ENCODE measurements around the gene DPY30.
"Not testable (repeated sequence)": the region's sequence is repeated elsewhere in the genome, so short reads cannot be mapped to it uniquely, and the experiment has no call there.

The DPY30 gene

DNA sequence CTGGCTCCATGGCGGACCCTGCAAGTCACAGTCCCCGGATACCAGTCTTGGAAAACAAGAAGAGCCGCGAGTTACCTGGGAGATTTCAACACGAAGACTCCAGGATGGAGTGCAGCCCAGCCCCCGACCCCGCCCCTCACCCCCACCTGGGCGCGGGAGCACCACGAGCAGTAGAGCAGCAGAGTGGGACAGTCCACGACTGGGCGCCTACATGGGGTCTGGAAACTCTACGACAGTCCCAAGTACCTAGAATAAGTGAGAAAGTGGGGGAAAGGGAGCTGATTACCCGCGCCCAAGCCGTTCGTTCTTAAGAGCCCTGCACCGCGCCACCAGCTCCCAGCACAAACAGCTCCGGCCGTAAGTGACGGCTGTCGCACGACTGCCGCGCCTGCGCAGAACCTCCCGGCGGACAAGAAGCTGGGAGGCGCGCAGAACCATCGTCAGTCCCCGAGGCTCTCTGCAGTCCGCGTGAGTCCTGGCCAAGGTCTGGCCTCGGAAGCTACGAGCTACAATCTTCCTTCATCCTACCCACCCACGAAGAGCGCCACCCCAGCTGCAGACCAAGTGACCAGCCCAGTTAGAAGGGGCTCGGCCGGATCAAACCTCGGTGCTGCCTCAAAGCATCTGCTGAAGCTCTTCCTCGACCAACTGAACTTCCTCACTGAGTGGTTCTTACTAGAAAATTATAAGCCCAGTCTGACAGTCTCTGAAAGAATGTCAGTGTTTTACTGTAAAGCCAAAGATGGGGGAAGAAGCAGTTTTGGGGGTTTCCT lies at the start of gene DPY30:
TSS of gene DPY30 (minus strand) at position 359 of the 773 bp plus-strand sequence. CDS start at position 10, 349 bp downstream.
- peak; percentile 84 for DNase-seq

DNA sequence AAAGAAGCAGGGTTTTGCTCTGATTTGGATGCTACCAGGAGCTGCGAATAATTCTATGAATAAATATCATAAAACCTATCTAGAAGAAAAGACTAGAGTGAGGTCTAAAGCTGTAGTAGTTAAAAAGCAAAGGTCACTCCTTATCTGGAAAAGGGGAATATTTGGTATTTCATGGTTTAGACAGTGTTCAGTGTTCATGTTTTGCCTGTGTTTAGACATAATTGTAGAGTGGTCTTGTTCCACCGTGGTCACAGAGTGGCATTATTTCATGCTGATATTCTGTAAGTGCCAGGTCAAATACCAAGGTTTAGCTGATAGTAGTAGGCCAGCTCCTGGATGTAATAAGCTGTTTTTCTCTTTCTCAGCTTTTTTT lies 34.5 kb upstream of the DPY30 start:
- no peak for DNase-seq

DNA sequence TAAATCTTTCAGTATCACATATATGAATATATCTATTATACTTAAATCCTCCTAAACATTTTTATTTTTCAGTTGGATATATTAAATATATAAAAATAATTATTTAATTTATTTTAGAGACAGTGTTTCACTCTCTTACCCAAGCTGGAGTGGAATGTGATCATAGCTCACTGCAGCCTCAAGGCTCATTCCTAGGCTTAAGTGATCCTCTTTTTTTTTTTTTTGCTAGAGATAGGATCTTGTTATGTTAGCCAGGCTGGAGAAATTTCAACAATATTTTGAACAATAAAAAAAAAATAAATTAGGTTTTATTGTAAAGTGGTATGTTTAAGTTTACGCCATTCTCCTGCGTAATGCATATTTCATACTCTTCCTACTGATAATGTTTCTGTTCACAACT lies 27.9 kb upstream of the DPY30 start:
- no peak for DNase-seq

DNA sequence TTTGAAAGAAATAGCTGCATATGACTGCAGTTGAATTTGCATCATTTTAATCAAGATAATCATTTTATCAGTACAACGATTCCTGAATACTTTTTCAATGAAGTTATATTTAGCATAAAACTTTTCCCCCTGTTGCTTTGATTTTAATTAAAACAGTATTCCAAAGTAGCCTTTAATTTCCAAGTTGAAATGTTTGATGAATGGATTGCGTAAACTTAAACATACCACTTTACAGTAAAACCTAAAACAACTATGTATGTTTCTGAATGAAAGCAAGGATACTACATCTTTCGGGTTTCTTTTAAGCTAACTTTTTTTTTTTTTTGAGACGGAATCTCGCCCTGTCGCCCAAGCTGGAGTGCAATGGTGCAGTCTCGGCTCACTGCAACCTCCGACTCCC lies 25.1 kb upstream of the DPY30 start:
- no peak for DNase-seq

DNA sequence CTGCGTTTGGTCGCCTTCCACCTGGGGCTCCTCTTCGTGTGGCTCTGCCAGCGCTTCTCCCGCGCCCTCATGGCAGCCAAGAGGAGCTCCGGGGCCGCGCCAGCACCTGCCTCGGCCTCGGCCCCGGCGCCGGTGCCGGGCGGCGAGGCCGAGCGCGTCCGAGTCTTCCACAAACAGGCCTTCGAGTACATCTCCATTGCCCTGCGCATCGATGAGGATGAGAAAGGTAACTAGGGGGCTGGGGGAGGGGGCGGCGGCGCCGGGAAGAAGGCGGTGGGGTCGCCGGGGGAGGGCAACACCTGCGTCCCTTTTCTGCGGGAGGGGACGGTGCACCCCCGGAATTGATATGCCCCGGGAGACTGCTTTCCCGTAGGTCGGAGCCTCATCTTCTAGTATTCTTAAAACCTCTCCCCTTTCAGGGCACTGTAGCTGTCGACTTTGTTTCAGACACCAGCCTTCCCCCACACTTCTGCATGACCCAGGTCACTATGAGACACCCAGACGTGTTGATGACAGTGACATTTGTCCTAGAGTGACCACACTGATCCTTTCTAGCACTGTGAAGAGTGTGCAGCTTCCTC lies 24.5 kb upstream of the DPY30 start:
- DNase-seq = no peak

DNA sequence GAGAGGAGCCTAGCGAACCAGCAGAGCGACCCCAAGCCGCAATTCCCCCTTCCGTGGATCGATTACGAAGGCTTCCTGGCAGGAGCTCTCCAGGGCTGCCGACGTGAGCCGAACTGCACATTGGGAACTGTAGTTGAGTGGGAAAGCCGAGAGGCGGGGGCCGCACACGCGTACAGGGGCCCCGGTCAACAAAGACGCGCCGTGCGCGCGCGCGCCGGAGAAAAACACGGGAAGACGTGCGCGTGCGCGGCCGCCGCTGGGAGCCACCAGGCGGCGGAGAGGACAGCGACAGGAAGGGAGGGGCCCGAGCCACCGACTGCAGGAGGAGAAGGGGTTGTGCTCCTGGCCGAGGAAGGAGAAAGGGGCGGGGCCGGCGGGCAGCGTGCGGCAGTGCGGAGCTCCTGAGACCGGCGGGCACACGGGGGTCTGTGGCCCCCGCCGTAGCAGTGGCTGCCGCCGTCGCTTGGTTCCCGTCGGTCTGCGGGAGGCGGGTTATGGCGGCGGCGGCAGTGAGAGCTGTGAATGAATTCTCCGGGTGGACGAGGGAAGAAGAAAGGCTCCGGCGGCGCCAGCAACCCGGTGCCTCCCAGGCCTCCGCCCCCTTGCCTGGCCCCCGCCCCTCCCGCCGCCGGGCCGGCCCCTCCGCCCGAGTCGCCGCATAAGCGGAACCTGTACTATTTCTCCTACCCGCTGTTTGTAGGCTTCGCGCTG lies 23.9 kb upstream of the DPY30 start, which contains the start of gene SPAST:
TSS of gene SPAST (plus strand) at position 247 of the 711 bp plus-strand sequence. CDS start at position 523, 276 bp downstream.
- DNase-seq = peak; percentile 95

DNA sequence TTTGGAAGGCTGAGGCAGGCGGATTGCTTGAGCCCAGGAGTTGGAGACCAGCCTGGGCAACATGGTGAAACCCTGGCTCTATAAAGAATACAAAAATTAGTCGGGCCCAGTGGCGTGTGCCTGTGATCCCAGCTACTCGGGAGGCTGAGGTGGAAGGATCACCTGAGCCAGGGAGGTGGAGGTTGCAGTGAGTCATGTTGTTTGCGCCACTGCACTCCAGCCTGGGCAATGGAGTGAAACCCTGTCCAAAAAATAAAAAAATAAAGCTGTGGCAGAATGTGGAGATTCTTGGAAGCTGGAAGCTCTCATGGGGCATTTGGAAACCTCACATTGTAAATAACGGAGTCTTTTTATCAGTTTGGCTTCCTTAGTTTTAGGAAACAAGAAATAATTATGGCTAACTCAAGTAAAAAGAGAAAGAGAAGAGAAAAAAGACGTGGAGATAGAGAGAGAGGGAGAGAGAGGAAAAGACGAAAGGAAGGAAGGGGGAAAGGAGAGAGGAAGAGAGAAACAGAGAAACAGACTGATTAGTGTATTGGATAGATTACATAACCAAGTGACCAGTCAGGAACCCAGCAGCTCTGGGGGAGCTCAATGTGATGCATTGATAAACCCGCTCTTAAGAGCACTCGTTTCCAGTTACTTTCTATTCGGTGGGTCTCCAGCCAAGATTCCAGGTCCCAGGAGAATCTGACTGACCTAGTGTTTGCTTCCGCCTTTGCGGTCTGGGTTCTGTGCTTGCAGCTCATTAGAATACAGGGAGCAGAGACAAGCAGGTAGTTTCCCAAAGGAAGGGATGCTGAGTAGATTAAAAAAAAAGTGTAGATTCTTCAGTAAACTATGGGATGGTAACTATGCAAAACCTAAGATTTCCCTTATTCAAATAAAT lies 22.6 kb upstream of the DPY30 start:
- peak; percentile 45 for DNase-seq

DNA sequence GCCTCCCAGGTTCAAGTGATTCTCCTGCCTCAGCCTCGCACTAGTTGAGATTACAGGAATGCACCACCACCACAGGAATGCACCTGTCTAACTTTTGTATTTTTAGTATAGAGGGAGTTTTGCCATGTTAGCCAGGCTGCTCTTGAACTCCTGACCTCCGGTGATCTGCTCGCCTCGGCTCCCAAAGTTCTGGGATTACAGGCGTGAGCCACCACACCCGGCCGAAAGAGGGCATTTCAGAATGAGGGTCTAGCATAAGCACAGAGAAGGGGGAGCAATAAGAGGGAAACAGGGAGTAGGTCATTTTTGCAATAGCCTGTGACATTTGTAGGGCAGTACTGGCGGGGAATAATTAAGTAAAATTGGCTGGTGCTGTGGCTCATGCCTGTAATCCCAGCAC lies 21.8 kb upstream of the DPY30 start:
- DNase-seq = no peak

DNA sequence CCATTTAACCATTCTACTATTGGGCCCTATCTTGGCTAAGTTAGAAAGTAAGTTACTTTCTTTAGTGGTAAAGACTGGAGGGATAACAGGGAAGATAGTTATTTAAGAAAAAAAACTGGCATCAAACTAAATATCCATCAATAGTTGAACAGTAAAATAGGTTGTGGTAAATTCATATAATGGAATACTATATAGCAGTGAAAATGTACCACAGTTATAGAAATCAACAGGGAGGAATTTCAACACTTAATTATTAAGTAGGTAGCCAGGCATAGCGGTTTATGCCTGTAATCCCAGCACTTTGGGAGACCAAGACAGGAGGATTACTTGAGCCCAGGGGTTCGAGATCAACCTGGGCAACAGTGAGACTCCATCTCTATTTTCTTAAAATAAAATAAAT lies 20.7 kb upstream of the DPY30 start:
- no peak for DNase-seq

DNA sequence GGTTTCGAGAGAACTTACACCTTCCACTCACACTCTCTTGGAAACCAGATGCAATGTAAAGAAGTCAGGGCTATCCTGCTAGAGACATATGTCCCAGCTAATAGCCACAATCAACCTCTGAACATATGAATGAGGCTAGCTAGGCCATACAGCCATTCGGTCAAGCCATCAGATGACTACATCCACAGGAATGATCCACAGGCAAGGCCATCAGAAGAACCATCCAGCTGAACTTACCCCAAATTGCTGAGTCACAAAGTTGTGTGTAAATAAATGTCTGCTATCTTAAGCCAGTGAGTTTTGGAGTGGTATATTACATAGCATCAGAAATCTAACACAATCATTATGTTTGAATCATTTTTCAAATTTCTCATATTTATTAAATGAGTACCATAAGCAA lies 18.5 kb upstream of the DPY30 start:
- DNase-seq = no peak

DNA sequence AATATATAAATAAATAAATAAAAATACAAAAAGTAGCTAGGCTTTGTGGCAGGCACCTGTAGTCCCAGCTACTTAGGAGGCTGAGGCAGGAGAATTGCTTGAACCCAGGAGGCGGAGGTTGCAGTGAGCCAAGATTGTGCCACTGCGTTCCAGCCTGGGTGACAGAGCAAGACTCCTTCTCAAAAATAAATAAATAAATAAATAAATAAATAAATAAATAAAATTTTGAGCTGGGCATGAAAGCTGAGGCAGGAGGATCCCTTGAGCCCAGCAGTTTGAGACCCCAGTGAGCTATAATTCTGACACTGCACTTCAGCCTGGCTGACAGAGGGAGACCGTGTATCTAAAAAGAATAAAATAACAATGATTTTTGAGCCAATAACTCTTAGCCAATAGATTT lies 15.0 kb upstream of the DPY30 start:
- not testable (repeated sequence) for DNase-seq

DNA sequence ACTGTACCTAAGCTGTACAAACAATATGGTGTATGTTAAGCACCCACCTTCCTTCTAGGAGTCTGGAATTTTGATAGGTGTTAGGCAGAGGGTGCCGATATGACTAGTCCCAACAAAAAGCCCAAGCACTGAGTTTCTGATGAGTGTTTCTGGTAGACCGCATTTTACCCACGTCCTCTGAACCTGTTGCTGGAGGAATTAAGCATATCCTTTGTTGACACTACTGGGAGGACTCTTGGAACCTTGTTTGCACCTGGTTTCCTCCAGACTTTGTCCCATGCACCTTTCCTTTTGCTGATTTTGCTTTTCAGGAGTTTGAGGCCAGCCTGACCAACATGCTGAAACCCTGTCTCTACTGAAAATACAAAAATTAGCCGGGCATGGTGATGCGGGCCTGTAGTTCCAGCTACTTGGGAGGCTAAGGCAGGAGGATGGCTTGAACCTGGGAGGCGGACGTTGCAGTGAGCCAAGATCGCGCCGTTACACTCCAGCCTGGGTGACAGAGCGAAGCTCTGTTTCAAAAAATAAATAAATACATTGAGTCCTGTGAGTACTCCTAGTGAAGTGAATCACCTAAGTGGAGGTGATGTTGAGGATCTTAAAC lies 12.3 kb upstream of the DPY30 start:
- no peak for DNase-seq

DNA sequence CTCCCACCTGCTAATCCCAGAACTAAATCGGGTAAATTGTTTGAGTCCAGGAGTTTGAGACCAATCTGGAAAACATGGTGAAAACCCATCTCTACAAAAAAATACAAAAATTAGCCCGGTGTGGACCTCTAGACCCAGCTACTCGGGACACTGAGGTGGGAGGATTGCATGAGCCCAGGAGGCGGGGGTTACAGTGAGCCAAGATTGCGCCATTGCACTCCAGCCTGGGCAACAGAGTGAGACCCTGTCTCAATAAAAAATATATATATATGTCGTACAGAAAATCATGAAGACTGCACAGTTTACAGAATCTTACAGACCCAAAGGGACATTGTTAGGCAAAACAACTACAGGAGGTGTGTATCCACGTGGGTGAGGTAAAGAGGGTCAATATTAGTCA lies 4.0 kb upstream of the DPY30 start:
- DNase-seq = no peak

DNA sequence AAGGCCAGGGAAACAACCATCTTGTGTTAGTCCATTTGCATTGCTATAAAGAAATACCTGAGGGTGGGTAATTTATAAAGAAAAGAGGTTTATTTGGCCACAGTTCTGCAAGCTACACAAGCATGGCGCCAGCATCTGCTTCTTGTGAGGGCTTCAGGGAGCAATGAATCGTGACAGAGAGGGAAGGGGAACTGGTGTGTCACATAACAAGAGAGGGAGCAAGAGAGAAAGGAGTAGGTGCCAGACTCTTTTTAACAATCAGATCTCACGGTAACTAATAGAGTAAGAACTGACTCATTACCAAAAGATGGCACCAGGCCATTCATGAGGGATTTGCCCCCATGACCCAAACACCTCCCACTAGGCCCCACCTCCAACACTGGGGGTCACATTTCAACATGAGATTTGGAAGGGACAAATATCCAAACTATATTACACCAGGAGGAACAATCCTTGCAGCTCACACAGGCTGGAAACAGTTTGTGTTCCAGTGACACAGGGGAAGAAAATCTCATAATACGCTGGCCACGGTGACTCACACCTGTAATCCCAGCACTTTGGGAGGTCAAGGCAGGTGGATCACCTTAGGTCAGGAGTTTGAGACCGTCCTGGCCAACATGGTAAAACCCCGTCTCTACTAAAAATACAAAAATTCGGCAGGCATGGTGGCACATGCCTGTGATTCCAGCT lies 5.3 kb downstream of the DPY30 start:
- DNase-seq = not testable (repeated sequence)

DNA sequence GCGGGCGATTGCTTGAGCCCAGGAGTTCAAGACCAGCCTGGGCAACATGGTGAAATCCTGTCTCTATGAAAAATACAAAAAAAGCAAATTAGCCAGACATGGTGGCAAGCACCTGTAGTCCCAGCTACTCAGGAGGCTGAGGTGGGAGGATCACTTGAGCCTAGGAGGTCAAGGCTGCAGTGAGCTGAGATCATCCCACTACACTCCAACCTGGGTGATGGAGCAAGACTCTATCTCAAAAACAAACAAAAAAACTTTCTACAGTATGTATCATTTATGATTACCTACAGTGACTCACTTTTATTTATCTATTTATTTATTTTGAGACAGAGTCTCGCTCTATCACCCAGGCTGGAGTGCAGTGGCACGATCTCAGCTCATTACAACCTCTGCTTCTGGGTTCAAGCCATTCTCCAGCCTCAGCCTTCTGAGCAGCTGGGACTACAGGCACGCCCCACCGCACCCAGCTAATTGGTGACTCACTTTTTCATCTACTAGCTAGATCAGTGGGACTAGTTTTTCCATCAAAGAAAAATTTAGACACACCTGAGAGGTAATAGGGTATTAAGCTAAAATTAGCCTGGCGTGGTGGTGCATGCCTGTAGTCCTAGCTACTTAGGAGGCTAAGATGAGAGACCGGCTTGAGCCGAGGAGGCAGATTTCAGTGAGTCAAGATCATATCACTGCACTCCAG lies 20.7 kb downstream of the DPY30 start:
- DNase-seq = not testable (repeated sequence)

DNA sequence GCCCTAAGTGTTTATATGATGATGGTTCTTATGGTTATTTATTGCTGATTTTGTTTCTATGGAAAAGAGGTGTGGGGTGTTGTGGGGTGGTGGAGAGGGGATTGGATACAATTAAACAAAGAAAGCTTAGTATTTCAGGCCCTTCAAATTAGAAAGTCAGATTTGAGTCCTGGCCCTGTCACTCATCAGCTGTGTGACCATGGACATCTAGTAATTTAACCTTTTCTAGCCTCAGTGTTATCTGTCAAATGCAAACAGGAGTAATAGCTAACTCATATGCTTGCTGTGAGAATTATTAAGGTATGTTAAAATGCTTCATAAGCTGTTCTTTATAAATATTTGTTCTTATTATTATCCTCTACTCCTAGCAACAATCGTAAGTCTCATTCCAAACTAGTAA lies 26.7 kb downstream of the DPY30 start:
- no peak for DNase-seq

DNA sequence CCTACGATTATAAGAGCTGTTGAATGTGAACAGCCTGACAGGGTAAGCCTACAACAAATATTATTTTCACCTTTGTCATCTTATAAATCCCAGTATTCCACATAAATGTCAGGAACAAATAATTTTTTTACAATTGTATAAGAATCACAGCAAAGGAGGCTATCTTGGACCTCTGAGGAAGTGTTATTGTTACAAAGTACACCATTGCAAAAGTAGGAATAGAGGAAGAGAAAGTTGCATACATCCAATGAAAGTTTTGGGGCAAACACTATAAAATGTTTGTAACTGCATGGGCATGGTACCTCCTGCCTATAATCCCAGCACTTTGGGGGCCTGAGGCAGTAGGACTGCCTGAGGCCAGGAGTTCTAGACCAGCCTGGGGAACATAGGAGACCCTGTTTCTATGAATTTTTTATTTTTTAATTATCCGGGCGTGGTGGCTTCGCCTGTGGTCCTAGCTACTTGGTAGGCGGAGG lies 28.1 kb downstream of the DPY30 start:
- no peak for DNase-seq

DNA sequence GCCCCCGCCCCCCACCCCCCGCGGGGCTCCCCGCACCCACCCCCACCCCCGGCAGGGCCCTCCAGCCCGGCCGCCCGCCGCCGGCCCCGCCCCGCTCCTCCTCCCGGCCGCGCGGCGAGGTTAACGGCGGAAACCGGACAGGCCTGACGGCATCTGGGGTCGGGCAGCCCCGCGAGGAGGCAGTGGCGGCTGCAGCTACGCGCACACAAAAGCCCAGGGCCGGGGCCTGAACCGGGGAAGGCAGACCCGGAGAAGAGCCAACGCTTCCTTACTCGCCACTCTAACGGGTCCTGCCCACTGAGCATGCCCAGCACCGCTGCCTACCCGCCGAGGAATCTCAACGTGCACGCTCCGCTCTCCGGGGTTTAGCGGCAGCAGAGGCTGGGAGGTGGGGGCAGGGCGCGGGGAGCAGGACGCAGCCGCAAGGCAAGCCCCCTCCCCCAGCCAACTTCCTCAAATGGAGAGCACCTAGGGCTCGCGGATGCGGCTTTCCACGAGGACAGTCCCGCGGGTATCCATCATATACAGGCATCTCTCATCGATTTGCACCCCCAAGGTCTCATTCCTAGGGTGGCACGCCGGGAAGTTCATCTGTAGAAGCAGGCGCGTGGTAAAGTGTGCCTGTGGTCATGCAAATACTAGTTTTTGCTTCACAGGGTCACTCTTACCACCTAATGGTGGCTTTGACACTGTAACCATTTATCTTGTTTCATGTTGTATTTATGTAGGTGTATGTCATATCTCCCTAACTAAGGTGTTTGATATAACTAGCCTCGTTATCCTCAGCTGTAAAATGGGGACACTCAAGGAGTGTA lies 28.7 kb downstream of the DPY30 start, which contains the start of gene MEMO1:
TSS of gene MEMO1 (minus strand) at position 339 of the 815 bp plus-strand sequence. CDS start 761 bp downstream, outside the sequence.
- DNase-seq = peak; percentile 89

DNA sequence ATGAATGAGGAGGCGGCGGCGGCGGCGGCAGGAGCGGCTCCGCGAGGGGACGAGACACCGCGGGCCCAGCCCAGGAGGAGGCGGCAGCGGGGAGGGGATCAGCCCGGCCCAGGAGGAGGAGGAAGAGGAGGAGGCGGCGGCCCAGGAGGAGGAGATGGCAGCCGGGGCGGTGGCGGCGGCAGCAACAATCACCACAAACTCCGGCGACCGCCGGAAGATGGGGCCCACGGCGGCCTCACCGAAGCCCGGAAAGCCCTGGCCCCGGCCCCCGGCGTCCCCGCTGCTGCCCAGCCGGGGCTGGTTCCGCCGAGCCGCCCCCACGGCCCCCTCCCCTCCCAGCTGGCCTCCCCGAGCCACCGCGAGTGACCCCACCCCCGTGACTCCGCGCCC lies 29.3 kb downstream of the DPY30 start:
- not testable (repeated sequence) for DNase-seq

All from NCI-H2029 (cell line).